PC-3 (cell line): ENCODE data around the gene PLXNA4.

Source experiments
- EZH2 ChIP-seq: fragments of 300-600 bp; sonication (generic); IDR thresholded peaks from one replicate; pipeline ENCODE4 v1.6.1; 2017; ENCODE audit warnings: antibody characterized with exemption, mild to moderate bottlenecking, low read length; ENCODE audit not compliant: unreplicated experiment
- EZH2phosphoT487 ChIP-seq: fragments of 300-600 bp; sonication (generic); IDR thresholded peaks from 2 replicates; pipeline ENCODE4 v1.6.1; 2018; ENCODE audit warnings: mild to moderate bottlenecking, antibody characterized with exemption, low read length, borderline replicate concordance
- TF ChIP-seq, protein P1 (sequence below): fragments of 300-600 bp; sonication (generic); conservative IDR thresholded peaks from 2 replicates; pipeline ENCODE4 v1.5.1; 2017; ENCODE audit warnings: antibody characterized with exemption, low read depth, mild to moderate bottlenecking, low read length

DNA sequence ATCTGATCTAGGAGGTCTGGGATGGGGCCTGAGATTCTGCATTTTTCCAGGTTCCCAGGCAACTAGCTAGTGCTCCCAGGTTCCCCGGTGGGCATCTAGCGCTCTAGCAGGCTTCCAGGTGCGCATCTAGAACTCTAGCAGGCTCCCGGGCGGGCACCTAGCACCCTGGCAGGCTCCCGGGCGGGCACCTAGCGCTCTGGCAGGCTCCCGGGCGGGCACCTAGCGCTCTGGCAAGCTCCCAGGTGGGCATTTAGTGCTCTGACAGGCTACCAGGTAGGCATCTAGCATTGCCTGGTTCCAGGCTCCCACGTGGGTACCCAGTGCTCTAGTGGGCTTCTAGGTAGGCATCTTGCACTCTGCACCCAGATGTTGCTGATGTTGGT lies 414.7 kb downstream of the PLXNA4 start:
- TF ChIP-seq, protein P1, sequence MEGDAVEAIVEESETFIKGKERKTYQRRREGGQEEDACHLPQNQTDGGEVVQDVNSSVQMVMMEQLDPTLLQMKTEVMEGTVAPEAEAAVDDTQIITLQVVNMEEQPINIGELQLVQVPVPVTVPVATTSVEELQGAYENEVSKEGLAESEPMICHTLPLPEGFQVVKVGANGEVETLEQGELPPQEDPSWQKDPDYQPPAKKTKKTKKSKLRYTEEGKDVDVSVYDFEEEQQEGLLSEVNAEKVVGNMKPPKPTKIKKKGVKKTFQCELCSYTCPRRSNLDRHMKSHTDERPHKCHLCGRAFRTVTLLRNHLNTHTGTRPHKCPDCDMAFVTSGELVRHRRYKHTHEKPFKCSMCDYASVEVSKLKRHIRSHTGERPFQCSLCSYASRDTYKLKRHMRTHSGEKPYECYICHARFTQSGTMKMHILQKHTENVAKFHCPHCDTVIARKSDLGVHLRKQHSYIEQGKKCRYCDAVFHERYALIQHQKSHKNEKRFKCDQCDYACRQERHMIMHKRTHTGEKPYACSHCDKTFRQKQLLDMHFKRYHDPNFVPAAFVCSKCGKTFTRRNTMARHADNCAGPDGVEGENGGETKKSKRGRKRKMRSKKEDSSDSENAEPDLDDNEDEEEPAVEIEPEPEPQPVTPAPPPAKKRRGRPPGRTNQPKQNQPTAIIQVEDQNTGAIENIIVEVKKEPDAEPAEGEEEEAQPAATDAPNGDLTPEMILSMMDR, result no peak
- TF ChIP-seq EZH2 (no peak), EZH2phosphoT487 (no peak)
